GM23248 (cell line): ENCODE results near the gene GAMT.
A peak's percentile ranks its signal among the peaks of the same experiment; 100 is the strongest.

ENCODE experiments used
- EZH2 ChIP-seq: fragments of 200-600 bp; sonication (generic); IDR thresholded peaks from 2 replicates; pipeline ENCODE4 v1.6.1; 2018; ENCODE audit warnings: antibody characterized with exemption, mild to moderate bottlenecking; ENCODE audit not compliant: insufficient read depth, poor library complexity, severe bottlenecking
- EZH2phosphoT487 ChIP-seq: fragments of 200-600 bp; sonication (generic); IDR thresholded peaks from 2 replicates; pipeline ENCODE4 v1.6.1; 2018; ENCODE audit warnings: antibody characterized with exemption, moderate library complexity, mild to moderate bottlenecking, low read depth; ENCODE audit not compliant: insufficient read depth

DNA sequence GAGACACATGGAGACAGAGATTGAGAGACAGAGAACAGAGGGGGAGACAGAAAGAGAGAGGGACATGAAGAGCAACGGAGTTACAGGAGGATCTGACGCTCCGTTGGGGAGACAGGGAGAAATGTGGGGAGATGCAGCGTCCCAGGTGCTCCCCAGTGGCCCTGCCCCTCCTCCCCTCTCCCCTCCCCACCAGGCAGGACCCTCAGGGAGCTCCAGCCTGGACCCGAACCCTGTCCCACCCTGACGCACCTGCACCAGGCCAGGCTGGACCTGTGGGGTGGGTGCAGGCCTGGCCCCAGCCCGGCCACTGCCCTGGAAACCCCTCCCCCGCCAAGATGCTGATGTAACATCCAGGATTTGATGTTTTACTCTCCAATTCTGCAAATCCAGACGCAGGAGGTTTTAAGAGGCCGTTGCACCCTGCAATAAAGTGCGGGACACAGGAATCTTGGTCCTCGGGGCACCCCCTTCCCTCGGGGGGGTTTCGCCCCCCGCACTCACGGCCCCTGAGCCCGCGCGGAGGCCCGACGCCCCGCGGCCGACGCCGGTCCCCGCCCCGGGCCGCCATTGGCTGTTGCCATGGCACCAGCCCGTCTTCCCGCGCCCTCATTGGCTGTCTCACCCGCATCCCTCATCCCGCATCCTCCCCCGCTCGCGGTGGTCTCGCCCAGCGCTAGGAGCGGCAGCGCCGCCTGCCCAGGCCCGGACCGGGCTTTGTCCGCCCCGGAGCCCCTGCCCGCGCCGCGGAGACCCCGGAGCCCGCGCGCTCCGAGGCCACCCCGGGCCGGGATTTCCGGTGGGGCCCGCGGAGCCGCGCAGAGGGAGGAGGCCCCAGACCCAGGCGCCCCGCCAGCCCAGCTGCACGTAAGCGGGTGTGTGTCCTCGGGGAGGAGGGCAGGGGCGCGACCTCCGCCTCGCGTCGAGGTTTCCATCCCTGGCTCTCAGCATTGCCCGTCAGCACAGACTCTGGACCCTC is 48.4 kb upstream of the GAMT start, which contains the start of gene APC2:
- TF ChIP-seq EZH2, result peak; percentile 4
- TF ChIP-seq EZH2phosphoT487, result no peak
